Glutamatergic neuron (in vitro differentiated cells): ENCODE measurements around the gene PGP. TPM values are rescaled to one million over a fixed set of nuclear protein-coding genes. Genes with fewer than 3 reads are reported as not detected.

ENCODE experiments used
- DNase-seq: peaks from one replicate; pipeline ENCODE4 v3.0.0; 2022
- H3K27ac Mint-ChIP-seq: one replicate; pipeline ENCODE4 v1.8.0; 2020; ENCODE audit warnings: mild to moderate bottlenecking, mixed read lengths, inconsistent platforms; ENCODE audit not compliant: unreplicated experiment
- H3K27me3 Mint-ChIP-seq: one replicate; pipeline ENCODE4 v1.8.0; 2020; ENCODE audit warnings: mild to moderate bottlenecking, moderate library complexity, mixed read lengths, inconsistent platforms; ENCODE audit not compliant: unreplicated experiment
- H3K36me3 Mint-ChIP-seq: one replicate; pipeline ENCODE4 v1.8.0; 2020; ENCODE audit warnings: mild to moderate bottlenecking, mixed read lengths, inconsistent platforms; ENCODE audit not compliant: unreplicated experiment
- H3K4me1 Mint-ChIP-seq: one replicate; pipeline ENCODE4 v1.8.0; 2020; ENCODE audit warnings: mild to moderate bottlenecking, low read depth, mixed read lengths, inconsistent platforms; ENCODE audit not compliant: unreplicated experiment
- H3K4me3 Mint-ChIP-seq: one replicate; pipeline ENCODE4 v1.8.0; 2020; ENCODE audit warnings: mild to moderate bottlenecking, mixed read lengths, inconsistent platforms; ENCODE audit not compliant: unreplicated experiment
- H3K9me3 Mint-ChIP-seq: one replicate; pipeline ENCODE4 v1.8.0; 2020; ENCODE audit warnings: mild to moderate bottlenecking, moderate library complexity, mixed read lengths, inconsistent platforms; ENCODE audit not compliant: unreplicated experiment
- total RNA-seq: library from RNA; stranded (reverse); fragmentation: NEBNext Ultra II Directional; extraction: Animal tissue kit (Norgen Biotek cat#: 25700); gene quantifications from one replicate; pipeline ENCODE4 v1.2.1, GENCODE V29; 2021; ENCODE audit not compliant: unreplicated experiment
- TF ChIP-seq, protein P1 (sequence below): fragments of 200-600 bp; sonication (generic); IDR thresholded peaks from one replicate; pipeline ENCODE4 v1.5.0; 2021; ENCODE audit not compliant: partially characterized antibody, unreplicated experiment

Gene PGP
- total RNA-seq, 1 donor from 2014 or later, result 33.9 TPM

DNA sequence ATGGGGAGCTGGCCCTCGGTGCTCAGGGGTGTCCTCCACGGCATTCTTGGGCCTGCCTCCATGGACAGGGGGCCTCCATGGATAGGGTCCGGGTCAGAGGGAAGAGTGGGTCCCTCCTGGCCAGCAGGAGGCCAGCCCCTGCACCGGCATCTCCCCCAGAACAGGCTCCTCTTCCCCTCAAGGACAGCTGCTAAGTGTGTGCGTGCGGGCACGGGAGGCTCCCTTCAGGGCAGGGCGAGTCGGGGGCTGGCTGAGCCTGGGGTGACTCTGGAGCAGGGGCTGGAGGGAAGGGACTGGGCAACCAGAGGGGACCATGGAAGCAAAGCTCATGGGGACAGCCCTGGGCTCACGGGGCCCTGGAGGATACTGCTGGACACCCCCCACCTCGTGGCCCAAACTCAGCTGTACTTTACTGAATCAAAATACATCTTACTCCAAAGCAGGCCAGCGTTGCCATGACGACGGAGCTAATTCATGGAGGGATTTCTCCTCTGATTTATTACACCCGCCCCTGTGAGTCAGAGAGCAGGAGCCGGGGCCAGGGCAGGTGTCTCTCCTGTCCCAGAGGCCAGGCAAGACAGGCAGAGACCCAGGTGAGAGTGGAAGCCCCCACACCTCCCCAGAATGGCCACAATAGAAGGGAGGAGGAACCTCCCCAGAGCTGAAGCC lies 20.3 kb downstream of the PGP start:
- no peak for DNase-seq
- Mint-ChIP-seq H3K27me3 (peaks cover 19% of the 10 kb centered on the region), H3K4me3 (peak overlapping the region; percentile 59), H3K4me1 (no peaks in the 10 kb centered on the region), H3K9me3 (peaks cover 3% of the 10 kb centered on the region), H3K27ac (no peak overlapping the region), H3K36me3 (no peaks in the 10 kb centered on the region)
- TF ChIP-seq, protein P1, sequence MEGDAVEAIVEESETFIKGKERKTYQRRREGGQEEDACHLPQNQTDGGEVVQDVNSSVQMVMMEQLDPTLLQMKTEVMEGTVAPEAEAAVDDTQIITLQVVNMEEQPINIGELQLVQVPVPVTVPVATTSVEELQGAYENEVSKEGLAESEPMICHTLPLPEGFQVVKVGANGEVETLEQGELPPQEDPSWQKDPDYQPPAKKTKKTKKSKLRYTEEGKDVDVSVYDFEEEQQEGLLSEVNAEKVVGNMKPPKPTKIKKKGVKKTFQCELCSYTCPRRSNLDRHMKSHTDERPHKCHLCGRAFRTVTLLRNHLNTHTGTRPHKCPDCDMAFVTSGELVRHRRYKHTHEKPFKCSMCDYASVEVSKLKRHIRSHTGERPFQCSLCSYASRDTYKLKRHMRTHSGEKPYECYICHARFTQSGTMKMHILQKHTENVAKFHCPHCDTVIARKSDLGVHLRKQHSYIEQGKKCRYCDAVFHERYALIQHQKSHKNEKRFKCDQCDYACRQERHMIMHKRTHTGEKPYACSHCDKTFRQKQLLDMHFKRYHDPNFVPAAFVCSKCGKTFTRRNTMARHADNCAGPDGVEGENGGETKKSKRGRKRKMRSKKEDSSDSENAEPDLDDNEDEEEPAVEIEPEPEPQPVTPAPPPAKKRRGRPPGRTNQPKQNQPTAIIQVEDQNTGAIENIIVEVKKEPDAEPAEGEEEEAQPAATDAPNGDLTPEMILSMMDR, result no peak

DNA sequence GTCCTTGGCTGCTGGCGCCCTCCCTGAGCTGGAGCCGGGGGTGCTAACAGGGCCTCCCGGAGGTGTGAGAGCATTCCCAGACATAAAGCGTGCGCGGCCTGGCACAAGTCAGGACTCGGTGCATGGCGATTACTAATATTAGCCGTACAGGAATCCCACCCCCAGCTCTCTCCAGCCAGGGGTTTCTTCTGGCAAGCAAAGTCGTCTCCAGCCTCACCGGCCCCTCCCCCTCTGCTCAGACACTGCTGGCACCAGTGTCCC lies 23.3 kb downstream of the PGP start:
- Mint-ChIP-seq H3K27ac (no peak overlapping the region), H3K9me3 (peaks cover 3% of the 10 kb centered on the region), H3K4me3 (no peak overlapping the region), H3K4me1 (no peaks in the 10 kb centered on the region), H3K36me3 (no peaks in the 10 kb centered on the region), H3K27me3 (peaks cover 10% of the 10 kb centered on the region)
- no peak for DNase-seq
- TF ChIP-seq, protein P1, result no peak

DNA sequence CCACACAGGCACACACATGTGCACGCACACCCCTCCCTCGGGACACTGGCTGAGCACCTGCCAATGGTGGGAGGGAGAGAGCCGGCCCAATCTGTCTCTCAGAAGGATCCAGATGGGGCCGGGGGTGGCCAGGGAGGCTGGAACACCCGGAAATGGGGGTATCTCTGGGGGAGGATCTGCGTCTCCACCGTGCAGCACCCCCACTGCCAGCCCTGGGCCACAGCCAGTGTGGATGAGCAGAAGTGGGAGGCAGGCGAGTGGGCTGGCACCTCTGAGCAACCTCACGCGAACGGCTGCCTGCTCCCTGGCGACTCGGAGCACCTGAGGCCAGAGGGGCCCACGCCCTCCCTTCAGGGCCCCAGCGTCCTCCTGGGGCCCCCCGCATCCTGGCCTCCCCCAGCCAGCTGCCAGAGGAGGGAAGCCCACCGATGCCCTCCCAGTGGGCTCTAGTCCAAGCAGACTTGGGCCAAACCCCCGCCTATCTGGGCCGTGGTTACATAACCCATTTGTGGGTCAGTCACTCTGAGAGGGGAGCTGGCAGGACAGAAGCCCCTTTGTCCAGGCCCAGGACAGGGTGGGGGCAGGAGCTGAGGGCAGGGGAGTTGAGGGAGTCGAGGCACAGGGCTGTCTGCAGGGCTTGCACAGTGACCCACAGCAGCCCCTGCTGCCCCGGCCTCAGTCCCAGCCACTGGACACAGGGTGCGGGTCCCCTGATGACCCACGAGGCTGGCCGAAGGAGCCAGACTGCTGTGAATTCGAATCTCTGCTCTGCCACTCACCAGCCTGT lies 23.8 kb downstream of the PGP start:
- Mint-ChIP-seq H3K27me3 (peaks cover 10% of the 10 kb centered on the region), H3K36me3 (no peaks in the 10 kb centered on the region), H3K4me3 (no peak overlapping the region), H3K27ac (no peak overlapping the region), H3K9me3 (peaks cover 3% of the 10 kb centered on the region), H3K4me1 (no peaks in the 10 kb centered on the region)
- TF ChIP-seq, protein P1, result no peak
- DNase-seq, result no peak

DNA sequence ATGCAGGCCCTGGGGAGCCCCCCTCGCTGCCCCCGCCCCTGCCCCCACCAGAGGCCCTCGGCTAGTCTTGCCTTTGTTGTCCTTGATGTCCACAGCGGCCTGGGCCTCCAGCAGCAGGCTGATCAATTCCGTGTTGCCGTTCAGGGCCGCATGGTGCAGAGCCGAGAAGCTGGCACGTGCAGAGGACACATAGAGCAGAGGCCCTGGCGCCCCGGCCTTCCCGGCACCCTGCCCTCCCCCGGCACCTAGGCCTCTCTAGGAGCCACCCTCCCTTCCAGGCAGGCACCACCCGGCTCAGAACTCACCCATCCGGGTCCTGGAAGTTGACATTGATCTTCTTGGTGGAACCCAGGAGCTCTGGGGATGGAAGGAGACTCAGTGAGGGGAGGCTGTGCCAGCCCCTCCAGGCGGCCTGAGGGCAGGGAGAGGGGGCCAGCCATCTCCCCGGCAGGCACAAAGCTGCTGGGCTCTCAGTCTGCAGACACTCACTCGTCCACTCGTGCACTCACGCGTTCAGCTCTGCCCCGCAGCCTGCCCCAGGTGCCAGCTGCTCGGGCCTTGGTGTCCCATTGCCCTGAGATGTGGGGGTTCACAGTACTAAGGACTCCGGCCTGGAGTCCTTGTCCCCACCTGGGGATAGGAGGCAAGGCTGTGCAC lies 24.5 kb downstream of the PGP start:
- no peak overlapping the region for H3K27ac Mint-ChIP-seq
- peaks cover 5% of the 10 kb centered on the region for H3K9me3 Mint-ChIP-seq
- no peaks in the 10 kb centered on the region for H3K36me3 Mint-ChIP-seq
- TF ChIP-seq, protein P1, result no peak
- peaks cover 10% of the 10 kb centered on the region for H3K27me3 Mint-ChIP-seq
- DNase-seq, result no peak
- no peak overlapping the region for H3K4me3 Mint-ChIP-seq
- H3K4me1 Mint-ChIP-seq, result no peaks in the 10 kb centered on the region
